Mesendoderm (in vitro differentiated cells): ENCODE measurements around the gene ROBO3.

Experiments
- DNase-seq: peaks from one replicate; pipeline ENCODE4 v3.0.0; 2013
- H2AK5ac ChIP-seq: 2 replicates; pipeline ENCODE4 v1.6.1; 2013; ENCODE audit warnings: low read length, inconsistent platforms
- H2BK120ac ChIP-seq: 2 replicates; pipeline ENCODE4 v1.6.1; 2013; ENCODE audit warnings: low read depth, mild to moderate bottlenecking, low read length, moderate library complexity, mixed read lengths
- H2BK15ac ChIP-seq: replicated peaks from 2 replicates; pipeline ENCODE4 v1.6.1; 2013; ENCODE audit warnings: low read depth, mild to moderate bottlenecking, moderate library complexity
- H2BK5ac ChIP-seq: 2 replicates; pipeline ENCODE4 v1.6.1; 2013; ENCODE audit warnings: low read length, inconsistent platforms
- H3K18ac ChIP-seq: 2 replicates; pipeline ENCODE4 v1.6.1; 2013; ENCODE audit warnings: mild to moderate bottlenecking, low read length, mixed read lengths
- H3K23ac ChIP-seq: one replicate; pipeline ENCODE4 v1.6.1; 2013; ENCODE audit warnings: low read length
- H3K27ac ChIP-seq: 2 replicates; pipeline ENCODE4 v1.5.1; 2013; ENCODE audit warnings: low read depth, mild to moderate bottlenecking, inconsistent platforms, low read length, moderate library complexity
- H3K27me3 ChIP-seq: 2 replicates; pipeline ENCODE4 v1.6.1; 2013; ENCODE audit warnings: low read length, control low read depth, mild to moderate bottlenecking, inconsistent platforms; ENCODE audit not compliant: insufficient read depth, poor library complexity
- H3K36me3 ChIP-seq: 2 replicates; pipeline ENCODE4 v1.6.1; 2013; ENCODE audit warnings: low read length, inconsistent platforms; ENCODE audit not compliant: control insufficient read depth, insufficient read depth
- H3K4ac ChIP-seq: one replicate; pipeline ENCODE4 v1.6.1; 2013; ENCODE audit warnings: low read depth, mild to moderate bottlenecking, low read length, moderate library complexity
- H3K4me1 ChIP-seq: 2 replicates; pipeline ENCODE4 v1.6.1; 2013; ENCODE audit warnings: low read depth, low read length, inconsistent platforms; ENCODE audit not compliant: control insufficient read depth
- H3K4me2 ChIP-seq: 2 replicates; pipeline ENCODE4 v1.6.1; 2013; ENCODE audit warnings: low read length
- H3K4me3 ChIP-seq: 2 replicates; pipeline ENCODE4 v1.5.1; 2013; ENCODE audit warnings: mild to moderate bottlenecking, low read length
- H3K56ac ChIP-seq: one replicate; pipeline ENCODE4 v1.6.1; 2013; ENCODE audit warnings: low read length
- H3K79me1 ChIP-seq: 2 replicates; pipeline ENCODE4 v1.6.1; 2013; ENCODE audit warnings: low read length, inconsistent platforms
- H3K79me2 ChIP-seq: 2 replicates; pipeline ENCODE4 v1.6.1; 2013; ENCODE audit warnings: mild to moderate bottlenecking, low read length; ENCODE audit not compliant: control insufficient read depth, insufficient read depth
- H3K9ac ChIP-seq: 2 replicates; pipeline ENCODE4 v1.6.1; 2013; ENCODE audit warnings: low read length, inconsistent platforms
- H4K5ac ChIP-seq: one replicate; pipeline ENCODE4 v1.6.1; 2013; ENCODE audit warnings: low read length
- H4K8ac ChIP-seq: one replicate; pipeline ENCODE4 v1.6.1; 2013; ENCODE audit warnings: low read depth, mild to moderate bottlenecking, control low read depth, low read length, moderate library complexity
- WGBS: extraction: QIAGEN DNeasy Blood & Tissue Kit; methylation state at CpG from one replicate; pipeline ENCODE4 v1.1.7; 2013; ENCODE audit warnings: low lambda C conversion rate, missing lambda C conversion rate; ENCODE audit not compliant: insufficient coverage; ENCODE audit errors: extremely low coverage; 5-methylcytosine and 5-hydroxymethylcytosine counted together

ROBO3 gene

DNA sequence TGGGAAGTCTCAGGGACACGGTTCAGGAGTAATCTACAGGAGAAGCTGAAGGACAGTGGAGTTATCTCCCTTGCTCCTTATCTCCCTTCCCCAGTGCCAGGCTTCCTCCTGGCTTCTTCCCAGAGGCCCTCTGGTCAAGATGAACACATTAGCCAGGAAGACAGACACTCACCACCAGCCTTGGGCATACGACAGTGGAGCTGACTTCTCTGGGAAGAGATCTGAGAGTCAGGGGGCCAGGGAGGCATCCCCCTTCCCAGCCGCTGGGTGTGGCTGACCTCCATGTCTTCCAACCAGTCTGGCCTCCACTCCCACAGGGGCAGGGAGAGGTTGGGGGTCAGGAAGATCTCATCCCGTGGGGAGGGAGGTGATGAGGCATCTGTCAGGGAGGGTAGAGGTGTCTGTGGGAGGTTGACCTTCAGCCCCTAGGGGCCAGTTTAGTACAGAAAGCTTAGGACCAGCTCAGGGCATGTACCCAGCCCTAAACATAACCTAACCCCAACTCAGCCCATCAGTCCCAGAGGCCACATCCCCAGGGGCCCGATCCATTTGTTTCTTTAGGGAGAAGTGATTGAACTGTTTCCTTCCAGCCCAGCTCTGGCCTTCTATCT lies 19.7 kb downstream of the ROBO3 start:
- no peak overlapping the region for H2BK15ac ChIP-seq
- no peak overlapping the region for H3K56ac ChIP-seq
- no peak overlapping the region for H3K4me2 ChIP-seq
- H3K27me3 ChIP-seq: no peaks in the 10 kb centered on the region
- H3K23ac ChIP-seq: no peak overlapping the region
- no peak for DNase-seq
- WGBS: no CpG with 5 or more reads among the region's 5 CpGs
- no peak overlapping the region for H3K27ac ChIP-seq
- no peak overlapping the region for H3K4me3 ChIP-seq
- no peak overlapping the region for H3K9ac ChIP-seq
- H2BK5ac ChIP-seq: no peak overlapping the region
- H3K4ac ChIP-seq: no peak overlapping the region
- H2AK5ac ChIP-seq: no peak overlapping the region
- no peak overlapping the region for H2BK120ac ChIP-seq
- no peak overlapping the region for H4K8ac ChIP-seq
- H3K36me3 ChIP-seq: no peaks in the 10 kb centered on the region
- no peak overlapping the region for H3K18ac ChIP-seq
- H4K5ac ChIP-seq: no peak overlapping the region
- H3K79me2 ChIP-seq: no peaks in the 10 kb centered on the region
- no peaks in the 10 kb centered on the region for H3K79me1 ChIP-seq
- no peaks in the 10 kb centered on the region for H3K4me1 ChIP-seq

DNA sequence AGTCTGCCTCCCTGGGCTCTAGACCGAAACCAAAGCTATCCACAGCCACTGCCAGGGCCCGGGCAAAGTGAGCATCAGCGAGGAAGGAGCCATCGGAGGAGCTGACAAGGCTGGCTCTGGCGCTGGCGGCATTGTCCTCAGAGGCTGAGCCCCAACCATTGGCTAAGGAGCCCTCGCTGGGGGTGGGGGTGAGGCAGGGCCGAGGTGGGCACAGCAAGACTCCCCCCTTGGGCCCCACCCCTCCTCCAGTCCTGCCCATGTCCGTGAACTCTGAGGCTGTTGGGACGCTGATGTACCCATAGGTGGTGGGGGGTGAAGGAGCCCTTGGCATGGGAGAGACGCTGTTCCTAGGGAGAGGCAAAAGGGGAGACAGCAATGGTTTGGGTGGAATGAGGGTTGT lies 21.2 kb downstream of the ROBO3 start:
- H2BK120ac ChIP-seq: no peak overlapping the region
- no peaks in the 10 kb centered on the region for H3K79me1 ChIP-seq
- no peaks in the 10 kb centered on the region for H3K79me2 ChIP-seq
- no peak overlapping the region for H3K4me2 ChIP-seq
- H3K36me3 ChIP-seq: no peaks in the 10 kb centered on the region
- H4K8ac ChIP-seq: no peak overlapping the region
- no peak overlapping the region for H3K18ac ChIP-seq
- H3K27me3 ChIP-seq: no peaks in the 10 kb centered on the region
- no peak overlapping the region for H3K4me3 ChIP-seq
- no peak overlapping the region for H3K4ac ChIP-seq
- no peak overlapping the region for H2AK5ac ChIP-seq
- WGBS: no CpG with 5 or more reads among the region's 11 CpGs
- no peak overlapping the region for H4K5ac ChIP-seq
- no peak overlapping the region for H3K56ac ChIP-seq
- H3K9ac ChIP-seq: no peak overlapping the region
- no peak overlapping the region for H2BK5ac ChIP-seq
- DNase-seq: no peak
- H3K4me1 ChIP-seq: no peaks in the 10 kb centered on the region
- no peak overlapping the region for H3K23ac ChIP-seq
- no peak overlapping the region for H2BK15ac ChIP-seq
- H3K27ac ChIP-seq: no peak overlapping the region

DNA sequence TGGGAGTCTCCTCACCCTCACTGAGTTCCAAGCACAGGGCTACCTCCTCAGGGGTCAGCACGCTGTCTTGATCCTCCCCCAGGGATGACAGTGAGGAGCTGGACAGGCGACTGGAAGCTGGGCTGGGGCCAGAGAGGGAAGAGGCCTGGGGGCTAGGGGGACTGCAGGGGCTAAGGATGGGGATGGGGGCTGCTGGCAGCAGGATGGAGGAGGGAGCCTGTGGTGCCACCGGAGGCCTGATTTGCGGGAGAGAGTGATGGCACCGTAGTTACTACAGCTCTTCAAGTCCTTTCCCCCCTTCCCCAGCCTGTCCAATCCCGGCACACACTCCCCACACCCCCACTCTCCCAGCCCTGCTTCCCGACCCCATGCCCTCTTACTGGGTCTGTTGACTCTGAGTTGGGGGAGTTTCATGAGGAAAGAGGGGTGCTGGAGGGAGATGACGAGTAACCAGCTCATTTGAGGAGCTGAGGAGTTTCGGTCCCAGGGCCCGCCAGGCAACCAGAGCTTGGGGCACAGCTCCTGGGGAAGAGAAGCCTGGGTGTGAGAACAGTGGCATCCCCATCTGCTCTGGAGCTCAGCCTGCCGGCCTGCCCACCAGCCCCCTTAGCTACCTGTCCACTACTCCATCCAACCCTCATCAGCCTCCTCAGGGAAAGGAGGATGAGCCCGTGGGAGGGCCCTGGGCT lies 21.9 kb downstream of the ROBO3 start:
- Histone ChIP-seq H3K9ac (no peak overlapping the region), H2BK15ac (no peak overlapping the region), H3K56ac (no peak overlapping the region), H3K4me1 (no peaks in the 10 kb centered on the region), H3K79me1 (no peaks in the 10 kb centered on the region), H2BK120ac (no peak overlapping the region), H3K4me2 (no peak overlapping the region), H4K5ac (no peak overlapping the region), H4K8ac (no peak overlapping the region), H3K79me2 (no peaks in the 10 kb centered on the region), H3K27me3 (no peaks in the 10 kb centered on the region), H3K23ac (no peak overlapping the region), H3K36me3 (no peaks in the 10 kb centered on the region), H3K27ac (no peak overlapping the region), H3K4me3 (no peak overlapping the region), H2AK5ac (no peak overlapping the region), H3K4ac (no peak overlapping the region), H2BK5ac (no peak overlapping the region), H3K18ac (no peak overlapping the region)
- WGBS: no CpG with 5 or more reads among the region's 12 CpGs
- no peak for DNase-seq

DNA sequence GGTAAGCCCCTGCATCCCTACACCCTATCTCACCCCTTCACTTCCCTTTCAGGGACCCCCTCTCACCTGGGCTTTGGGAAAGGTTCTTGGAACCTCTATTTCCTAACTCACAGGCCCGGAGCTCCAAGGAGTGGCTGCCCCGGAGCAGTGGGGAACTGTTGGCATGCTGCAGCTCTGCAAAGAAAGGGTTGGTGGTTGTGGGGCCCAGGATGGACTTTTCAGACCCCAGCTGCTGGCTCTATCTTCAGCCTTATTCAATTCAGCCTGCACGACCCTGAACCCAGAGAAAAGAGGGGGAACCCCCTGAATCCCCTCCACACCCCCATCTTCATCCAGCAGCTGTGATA lies 22.4 kb downstream of the ROBO3 start:
- no CpG with 5 or more reads among the region's 3 CpGs for WGBS
- Histone ChIP-seq H3K27me3 (no peaks in the 10 kb centered on the region), H2AK5ac (no peak overlapping the region), H3K56ac (no peak overlapping the region), H3K36me3 (no peaks in the 10 kb centered on the region), H2BK5ac (no peak overlapping the region), H2BK120ac (no peak overlapping the region), H3K4ac (no peak overlapping the region), H3K79me2 (no peaks in the 10 kb centered on the region), H3K18ac (no peak overlapping the region), H2BK15ac (no peak overlapping the region), H3K9ac (no peak overlapping the region), H3K79me1 (no peaks in the 10 kb centered on the region), H3K4me1 (no peaks in the 10 kb centered on the region), H3K4me2 (no peak overlapping the region), H3K23ac (no peak overlapping the region), H3K4me3 (no peak overlapping the region), H3K27ac (no peak overlapping the region), H4K5ac (no peak overlapping the region), H4K8ac (no peak overlapping the region)
- no peak for DNase-seq

DNA sequence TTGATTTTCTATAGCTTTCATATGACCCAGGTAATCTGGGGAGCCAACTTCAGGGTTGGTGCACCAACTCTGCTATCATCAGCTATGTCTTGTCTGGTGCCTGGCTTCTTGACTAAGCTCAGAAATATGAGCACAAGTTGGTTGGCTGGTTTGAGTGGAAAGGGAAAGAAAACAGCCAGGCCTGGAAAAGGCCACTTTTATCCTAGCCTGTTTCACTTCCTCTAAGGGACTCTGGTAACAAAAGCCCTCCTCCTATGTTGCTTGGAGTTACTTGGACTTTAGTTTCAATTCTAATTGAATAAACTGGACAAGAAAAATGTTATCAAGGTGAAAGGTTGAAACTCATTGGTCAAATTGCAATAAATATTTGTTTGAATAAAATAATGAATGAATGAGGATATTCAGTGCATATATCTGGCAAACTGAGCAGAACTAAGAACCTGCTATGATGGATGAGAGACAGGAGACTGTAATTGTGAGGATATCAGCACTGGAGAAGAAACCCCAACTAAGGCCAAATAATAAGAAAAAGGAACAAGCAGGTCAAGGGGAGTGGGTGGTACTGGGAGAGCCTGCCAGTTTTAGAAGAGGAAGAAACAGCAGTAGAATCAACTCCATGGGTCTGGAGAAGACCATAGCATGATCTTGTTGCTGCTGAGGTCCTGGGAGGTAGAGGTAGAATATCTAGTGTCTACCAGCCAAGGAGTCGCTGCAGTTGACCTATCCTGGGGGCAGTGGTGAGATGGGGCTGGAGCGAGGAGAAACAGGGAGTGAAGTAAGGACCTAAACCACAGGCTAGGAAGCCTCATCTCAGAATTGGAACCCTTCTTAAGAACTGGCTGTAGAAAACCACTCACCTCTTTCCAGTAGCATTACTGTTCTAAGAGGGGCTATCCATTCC lies 24.2 kb downstream of the ROBO3 start:
- Histone ChIP-seq H2BK15ac (no peak overlapping the region), H3K4me2 (no peak overlapping the region), H3K4me3 (no peak overlapping the region), H2BK120ac (no peak overlapping the region), H3K18ac (no peak overlapping the region), H3K79me2 (no peaks in the 10 kb centered on the region), H3K56ac (no peak overlapping the region), H3K36me3 (no peaks in the 10 kb centered on the region), H3K4ac (no peak overlapping the region), H3K23ac (no peak overlapping the region), H3K27me3 (no peaks in the 10 kb centered on the region), H3K79me1 (no peaks in the 10 kb centered on the region), H3K4me1 (no peaks in the 10 kb centered on the region), H4K8ac (no peak overlapping the region), H3K27ac (no peak overlapping the region), H2AK5ac (no peak overlapping the region), H2BK5ac (no peak overlapping the region), H4K5ac (no peak overlapping the region), H3K9ac (no peak overlapping the region)
- no peak for DNase-seq
- no CpG with 5 or more reads among the region's 2 CpGs for WGBS
